Measurements from ENCODE around the gene SLC7A4. TPM values are rescaled to one million over a fixed set of nuclear protein-coding genes. Genes with fewer than 3 reads are reported as not detected.

The SLC7A4 gene
- total RNA-seq, 1 donor from 2014 or later, result 0.23 TPM

DNA sequence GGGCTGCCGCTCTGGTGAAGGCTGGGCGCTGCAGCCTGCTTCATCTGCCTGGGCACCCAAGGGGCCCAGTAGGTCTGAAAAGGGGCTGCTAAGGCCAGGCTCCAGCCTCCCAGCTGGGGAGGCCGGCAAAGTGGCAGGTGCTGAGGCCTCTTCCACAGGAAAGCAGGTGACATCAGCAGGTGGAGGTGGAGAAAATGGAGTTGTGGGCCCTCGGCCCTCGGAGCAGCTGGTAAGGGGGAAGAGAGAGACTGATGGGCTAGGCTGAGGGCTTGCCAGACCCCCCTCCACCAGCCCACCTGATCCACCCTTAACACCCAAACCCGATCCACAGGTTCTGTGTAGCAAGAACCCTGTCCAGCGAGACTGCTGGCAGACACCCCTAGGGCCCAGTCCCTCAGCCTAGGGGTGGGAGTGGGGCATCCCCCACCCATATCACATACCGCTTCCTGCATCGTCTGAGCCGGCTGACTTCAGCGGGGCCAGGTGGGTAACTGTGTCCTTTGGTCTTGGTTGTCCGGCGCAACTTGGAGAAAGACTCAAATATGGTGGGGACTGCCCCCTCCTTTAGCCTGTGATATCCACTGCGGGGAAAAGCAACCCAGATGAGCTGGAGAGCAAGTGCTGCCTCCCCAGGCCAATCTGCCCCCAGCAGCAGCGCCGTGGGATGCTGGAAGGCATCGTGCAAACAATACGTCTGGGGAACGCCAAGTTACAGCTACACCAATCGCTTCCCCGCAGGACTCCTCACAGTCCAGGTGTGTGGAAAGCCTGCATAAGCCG, 32.0 kb downstream of the SLC7A4 start:
- no peak for DNase-seq (ENCODE audit: low spot score)
- no peak for ATAC-seq

DNA sequence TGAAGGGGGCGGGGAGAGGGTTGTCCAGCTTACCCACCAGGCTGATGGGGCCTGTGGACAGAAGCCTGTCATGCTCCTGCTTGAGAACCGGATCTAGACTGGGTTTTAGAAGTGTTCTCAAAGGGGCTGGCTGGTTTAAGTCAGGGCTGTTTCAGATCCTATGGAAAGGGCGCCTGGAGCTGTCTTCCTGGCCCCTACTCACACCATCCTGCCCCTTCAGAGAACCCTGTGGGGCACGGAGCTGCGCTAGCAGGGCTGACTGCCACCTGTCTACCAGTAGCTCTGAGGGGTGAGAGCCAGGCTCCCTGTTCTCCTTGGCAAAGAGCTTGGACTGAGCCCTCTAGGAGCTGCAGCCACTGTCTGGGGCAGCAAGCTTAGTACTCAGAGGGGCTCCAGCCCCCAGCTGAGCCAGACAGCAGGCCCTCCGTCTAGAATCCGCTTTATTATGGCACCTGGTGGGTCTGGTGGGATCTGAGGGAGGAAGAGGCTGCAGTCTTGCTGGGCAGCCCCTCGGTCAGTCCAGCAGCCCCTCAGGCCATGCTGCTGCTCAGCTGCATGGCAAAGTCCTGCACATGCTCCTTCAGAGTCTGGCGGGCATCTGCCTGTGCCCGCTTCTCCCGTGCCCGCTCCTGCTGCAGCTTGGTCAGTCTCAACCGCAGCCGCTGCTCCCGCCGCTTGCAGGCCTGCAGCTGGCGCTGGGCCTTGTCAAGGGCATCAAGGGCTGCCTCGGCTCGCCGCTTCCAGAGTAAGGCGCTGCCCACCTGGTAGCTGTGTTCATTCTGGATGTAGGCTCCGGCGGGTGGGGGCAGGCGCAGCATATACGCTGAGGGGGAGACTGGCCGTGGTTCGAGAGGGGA, 32.8 kb downstream of the SLC7A4 start:
- no peak for DNase-seq (ENCODE audit: low spot score)
- no peak for ATAC-seq

DNA sequence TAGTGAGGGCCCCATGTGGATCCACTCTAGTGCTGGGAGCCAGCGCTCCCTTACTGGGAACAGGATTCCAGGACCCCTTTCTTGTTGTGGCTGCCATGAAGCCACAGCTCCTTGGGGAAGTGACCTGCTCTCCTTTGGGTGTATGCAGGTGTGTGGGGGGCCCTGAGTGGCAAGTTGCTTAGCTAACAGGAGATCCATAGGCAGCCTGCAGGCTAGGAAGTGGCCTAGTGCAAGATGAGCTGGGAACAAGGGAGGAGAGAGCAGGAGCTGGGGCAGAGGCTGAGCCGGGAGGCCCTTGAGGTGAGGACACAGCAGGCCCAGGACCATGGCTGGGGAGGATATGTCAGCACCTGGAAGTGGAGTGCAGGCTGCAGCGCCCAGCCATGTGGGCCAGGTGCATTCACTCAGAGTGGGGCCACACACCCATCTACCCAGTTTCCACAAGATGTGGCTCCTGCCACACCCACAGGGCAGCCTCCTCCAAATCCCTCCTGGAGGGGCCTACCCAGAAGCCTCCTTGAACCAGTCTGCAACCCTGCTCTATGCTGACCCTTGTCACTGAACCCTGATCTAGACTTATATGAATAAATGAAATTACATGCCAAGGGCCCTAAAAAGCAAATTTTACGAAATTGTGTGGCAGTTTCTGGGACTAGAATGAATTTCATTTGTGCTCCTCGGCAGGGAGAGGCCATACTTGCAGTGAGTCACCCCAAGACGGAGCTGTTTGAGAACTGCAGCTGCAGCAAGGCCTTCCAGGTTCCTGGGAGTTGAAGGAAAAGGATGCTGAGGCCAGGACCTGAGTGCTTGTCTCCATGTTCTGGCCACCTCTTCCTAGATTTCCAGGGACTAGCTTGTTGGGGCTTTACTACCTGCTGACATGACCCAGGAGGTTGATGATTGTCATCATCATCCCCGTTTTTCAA, 33.7 kb downstream of the SLC7A4 start:
- ATAC-seq (no peak), DNase-seq (ENCODE audit: low spot score) (no peak)

DNA sequence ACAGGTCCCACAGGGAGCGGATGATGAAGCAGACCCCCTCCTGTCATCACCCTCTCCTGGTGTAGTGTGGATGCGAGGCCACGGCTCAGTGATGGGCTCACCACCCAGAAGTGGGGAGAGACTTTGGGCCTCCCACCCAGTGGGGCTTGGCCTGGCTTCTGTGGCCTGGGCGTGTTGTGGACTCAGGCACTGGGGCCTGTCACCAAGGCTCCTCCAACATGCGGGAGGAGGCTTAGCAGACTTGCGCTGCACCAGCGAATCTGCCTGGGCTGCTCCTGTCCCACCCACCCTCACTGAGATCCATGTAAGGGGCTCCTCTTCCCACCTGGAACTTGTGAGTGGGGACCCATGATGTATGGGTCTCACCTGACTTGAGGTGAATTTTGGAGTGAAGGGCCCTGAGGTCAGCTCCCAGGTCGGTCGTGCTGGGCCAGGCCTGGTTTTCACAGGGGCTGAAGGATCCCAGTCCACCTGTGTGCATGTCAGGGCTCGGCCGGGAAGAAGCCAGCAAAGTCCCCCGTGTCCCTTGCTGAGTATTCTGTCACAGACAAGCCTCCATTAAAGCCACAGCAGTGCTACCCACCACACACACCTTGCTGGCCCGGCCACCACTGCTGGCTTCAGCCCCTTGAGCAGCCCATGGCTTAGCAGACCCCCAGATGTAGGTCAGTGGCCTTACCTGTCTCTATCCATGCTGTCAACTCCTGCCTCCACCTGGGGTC, 34.7 kb downstream of the SLC7A4 start:
- ATAC-seq, result no peak
- DNase-seq (ENCODE audit: low spot score), result no peak

DNA sequence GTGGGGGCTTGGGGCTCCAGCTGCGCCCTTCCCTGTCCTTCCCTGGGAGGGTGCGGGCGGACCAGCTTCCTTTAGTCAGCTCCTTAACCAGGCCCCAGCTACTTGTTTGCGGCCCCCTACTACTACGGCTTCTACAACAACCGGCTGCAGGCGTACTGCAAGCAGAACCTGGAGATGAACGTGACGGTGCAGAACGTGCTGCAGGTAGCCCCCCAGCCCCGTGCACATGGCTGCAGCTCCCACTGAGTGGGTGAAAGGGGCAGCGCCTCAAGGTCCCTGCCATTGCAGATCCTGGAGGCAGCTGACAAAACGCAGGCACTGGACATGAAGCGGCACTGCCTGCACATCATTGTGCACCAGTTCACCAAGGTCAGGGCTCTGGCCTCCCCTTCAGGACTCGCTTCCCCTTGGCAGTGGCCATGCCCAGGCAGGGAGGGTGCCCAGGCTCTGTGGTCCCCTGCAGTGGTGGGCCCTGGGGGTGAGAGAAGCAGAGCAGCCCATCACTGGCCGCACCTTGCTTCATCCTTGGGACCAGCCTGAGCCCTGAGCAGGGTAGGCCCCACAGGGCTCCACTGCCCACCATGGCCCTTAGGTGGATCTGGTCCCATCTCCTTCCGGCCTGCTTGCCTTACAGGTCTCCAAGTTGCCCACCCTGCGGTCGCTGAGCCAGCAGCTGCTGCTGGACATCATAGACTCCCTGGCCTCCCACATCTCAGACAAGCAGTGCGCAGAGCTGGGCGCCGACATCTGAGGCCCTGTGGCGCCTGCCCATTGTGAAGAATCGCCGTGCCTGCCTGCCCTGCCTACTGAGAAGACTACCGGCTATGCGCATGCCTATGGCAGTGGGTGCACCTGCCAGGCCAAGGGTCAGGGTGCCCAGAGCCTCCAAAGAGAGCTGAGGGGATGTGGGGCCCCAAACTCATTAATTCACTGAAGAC, 35.5 kb downstream of the SLC7A4 start:
- ATAC-seq (no peak), DNase-seq (ENCODE audit: low spot score) (no peak)

DNA sequence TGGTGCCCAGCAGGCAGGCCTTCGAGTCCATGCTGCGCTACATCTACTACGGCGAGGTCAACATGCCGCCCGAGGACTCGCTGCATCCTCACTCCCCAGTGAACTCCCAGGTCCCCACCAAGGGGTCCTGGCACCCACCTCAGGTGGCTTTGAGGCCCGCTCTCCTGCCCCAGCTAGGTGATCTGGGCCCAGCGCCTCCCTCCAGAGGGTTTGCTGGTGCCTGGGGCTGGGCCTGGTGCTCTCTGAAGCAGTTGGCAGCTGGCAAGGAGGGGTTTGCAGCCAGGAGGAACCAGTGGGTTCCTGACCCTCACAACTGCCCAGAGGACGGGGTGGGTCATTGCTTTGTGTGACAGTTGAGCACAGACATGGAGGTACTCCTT, 36.3 kb downstream of the SLC7A4 start:
- no peak for DNase-seq (ENCODE audit: low spot score)

DNA sequence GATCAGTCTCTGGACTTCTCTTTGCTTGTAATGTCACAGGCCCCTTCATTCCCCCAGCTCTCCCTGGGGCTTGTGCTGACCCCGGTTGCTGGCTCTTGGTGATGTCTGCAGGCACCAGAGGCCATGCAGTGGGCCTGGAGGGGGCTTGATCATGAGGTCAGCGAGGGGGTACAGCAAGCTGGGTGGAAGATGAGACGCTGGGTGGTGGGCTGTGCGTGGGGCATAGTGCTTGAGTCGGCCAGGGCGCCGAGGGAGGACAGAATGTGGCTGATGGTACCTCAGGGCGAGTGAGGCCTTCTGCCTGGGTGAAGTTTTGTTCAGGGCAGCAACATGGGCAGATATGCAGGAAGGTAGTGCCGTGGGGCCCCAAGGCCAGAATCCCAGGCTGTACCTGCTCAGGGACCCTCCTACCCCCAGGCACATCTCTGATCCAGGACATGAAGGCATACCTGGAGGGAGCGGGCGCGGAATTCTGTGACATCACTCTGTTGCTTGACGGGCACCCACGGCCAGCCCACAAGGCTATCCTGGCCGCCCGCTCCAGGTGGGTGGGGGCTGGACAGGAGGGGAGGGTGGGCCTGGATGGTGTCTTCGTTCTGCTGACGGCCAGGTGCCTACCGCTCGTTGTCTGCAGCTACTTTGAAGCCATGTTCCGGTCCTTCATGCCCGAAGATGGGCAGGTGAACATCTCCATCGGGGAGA, 36.9 kb downstream of the SLC7A4 start:
- no peak for DNase-seq (ENCODE audit: low spot score)
- no peak for ATAC-seq

More for the DNA sequence above, 36.3 kb downstream of the SLC7A4 start:
- no peak for ATAC-seq

DNA sequence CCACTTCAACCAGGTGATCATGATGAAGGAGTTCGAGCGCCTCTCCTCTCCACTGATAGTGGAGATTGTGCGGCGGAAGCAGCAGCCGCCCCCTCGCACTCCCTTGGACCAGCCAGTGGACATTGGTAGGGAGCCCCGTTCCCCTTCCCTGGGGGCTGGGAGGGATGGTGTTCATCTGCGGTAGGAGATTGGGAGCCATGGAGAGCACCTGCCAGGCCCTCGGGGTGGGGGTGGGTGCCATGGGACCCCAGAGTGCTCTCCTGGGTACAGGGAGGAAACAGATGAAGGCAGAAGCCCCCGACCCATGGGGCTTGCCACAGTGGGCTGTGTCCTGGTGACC, 37.5 kb downstream of the SLC7A4 start:
- ATAC-seq (no peak), DNase-seq (ENCODE audit: low spot score) (no peak)

DNA sequence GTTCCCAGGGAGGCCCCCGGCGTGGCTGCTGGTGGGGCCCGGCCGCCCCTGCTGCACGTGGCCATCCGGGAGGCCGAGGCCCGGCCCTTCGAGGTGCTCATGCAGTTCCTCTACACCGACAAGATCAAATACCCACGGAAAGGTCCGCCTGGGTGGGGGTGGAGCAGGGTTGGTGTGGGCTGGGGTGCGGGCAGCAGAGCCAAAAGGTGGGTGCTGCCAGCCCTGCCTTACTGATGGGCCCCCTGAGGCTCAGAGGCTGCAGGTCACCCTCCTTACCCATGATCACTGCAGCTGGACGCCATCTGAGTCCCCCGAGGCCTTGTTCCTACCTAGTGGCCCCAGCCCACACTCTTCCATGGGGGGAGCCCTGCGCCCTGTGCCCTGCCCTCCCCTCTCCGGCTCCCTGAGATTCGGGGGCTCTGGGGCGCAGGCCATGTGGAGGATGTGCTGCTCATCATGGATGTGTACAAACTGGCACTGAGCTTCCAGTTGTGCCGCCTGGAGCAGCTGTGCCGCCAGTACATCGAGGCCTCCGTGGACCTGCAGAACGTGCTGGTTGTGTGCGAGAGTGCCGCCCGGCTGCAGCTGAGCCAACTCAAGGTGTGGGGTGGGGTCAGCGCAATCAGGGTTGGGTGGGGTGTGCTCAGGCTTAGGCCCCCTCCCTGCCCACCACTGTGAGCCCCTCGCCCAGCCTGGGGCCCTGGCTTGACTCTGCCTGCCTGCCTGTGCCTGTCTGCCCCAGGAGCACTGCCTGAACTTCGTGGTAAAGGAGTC, 38.0 kb downstream of the SLC7A4 start:
- DNase-seq (ENCODE audit: low spot score) (no peak), ATAC-seq (no peak)

DNA sequence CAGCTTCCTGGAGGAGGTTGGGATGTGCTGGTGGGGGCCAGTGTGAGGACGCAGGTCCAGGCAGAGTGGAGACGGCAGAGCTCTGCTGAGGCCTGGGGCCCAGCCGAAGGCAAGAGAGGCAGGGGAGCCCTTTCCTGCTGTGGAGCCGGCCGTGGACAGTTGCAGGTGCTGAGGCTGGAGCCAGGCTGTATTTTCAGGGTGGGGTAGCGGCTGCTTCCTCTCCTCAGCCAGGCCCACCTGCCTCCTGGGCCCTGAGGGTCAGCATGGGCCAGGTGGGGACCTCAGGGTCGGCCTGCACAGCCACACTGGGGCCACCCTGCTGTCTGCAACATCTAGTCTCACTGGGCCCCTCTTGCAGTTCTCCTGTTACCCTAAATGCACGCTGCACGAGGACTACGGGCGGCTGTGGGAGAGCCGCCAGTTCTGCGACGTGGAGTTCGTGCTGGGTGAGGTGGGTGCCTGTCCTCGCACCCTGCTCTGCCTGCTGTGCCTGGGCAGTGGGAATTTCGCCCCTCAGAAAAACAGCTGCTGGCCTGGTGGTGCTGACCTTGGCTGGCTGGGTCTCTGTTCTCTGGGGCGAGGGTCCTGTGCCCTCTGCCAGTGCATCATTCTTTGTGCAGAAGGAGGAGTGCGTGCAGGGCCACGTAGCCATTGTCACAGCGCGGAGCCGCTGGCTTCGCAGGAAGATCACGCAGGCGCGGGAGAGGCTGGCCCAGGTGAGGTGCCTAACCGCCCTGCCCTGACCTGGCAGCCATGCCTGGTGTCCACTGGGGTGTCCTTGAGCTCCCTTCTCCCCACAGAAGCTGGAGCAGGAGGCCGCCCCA, 38.8 kb downstream of the SLC7A4 start:
- ATAC-seq (no peak), DNase-seq (ENCODE audit: low spot score) (no peak)

DNA sequence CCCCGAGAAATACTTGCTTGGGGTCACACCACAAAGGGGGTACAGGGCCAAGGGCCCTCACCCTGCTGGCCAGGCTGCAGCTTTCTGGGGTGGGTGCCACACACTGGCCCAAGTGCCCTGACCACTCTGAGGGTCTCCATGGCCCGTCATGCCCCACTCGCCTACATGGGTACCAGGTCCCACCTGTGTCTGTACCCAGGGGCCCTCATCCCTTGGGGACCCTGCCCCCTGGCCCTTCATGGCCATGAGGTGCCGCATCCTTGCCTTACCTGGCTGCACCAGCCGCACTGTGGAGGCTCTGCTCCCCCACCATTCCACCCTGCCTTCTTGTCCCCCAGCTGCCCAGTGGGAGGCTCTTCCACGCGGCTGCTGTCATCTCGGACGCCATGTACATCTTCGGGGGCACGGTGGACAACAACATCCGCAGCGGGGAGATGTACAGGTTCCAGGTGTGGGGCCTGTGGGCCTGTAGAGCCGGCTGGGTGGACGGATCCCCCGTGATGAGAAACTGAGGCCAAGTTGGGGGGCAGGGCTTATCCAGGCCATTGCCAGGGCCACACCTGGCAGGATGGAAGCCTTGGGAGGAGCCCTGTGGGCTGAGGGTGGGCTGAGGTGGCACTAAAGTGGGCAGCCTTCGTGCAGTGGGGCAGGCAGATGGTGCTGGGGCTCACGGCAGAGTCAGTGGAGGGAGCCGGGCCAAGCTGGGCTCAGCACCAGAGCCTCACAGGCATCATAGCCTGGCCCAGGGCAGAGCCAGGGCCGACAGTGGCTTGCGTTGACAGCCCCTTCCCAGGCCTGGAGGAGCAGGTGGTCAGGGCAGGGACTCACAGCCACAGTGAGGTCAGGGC, 39.7 kb downstream of the SLC7A4 start:
- DNase-seq (ENCODE audit: low spot score) (no peak), ATAC-seq (no peak)

DNA sequence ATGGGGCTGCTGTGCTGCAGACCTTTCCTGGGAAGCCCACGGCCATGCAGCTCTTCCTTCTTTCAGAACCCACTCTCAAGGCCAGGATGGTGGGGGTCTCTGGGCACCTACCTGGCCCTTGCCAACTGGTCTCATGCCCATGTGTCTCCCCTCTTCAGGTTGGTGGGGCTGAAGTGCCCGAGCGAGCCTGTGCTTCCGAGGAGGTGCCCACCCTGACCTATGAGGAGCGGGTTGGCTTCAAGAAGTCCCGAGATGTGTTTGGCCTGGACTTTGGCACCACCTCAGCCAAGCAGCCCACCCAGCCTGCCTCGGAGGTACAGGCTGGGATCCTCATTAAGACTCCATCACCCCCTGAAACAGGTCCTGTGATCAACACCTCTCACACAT, 40.3 kb downstream of the SLC7A4 start:
- ATAC-seq (no peak), DNase-seq (ENCODE audit: low spot score) (no peak)

DNA sequence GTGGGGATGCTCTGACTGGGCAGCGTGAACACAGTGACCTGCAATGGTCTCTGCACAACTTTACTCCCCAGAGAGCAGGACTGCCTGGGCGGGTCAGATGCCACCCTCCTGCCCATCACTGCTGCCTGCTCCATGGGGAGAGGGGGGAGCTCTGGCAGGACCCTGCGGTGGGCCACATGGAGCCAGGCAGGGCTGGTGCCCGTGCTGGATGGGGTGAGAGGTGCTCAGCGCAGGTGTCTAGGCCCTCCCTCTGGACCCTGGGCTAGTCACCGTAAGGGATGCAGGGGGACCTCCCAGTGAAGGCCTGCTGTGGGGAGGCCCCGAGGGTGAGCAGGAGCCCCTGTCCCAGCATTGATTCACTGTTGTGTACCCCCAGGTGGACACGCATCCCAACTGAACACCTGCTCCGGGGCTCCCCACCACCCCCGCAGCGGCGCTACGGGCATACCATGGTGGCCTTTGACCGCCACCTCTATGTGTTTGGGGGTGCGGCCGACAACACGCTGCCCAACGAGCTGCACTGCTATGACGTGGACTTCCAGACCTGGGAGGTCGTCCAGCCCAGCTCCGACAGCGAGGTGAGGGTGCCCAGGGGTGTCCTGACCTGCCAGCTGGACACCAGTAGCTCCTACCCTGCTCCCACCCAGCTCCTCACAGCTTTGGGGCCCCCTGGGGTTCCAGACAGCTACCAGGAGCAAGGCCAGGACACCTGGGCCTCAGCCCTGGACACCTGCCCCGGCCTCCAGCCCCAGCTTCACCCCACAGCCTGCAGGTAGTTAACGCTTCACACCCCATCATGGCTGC, 40.9 kb downstream of the SLC7A4 start:
- no peak for ATAC-seq
- DNase-seq (ENCODE audit: low spot score), result no peak

DNA sequence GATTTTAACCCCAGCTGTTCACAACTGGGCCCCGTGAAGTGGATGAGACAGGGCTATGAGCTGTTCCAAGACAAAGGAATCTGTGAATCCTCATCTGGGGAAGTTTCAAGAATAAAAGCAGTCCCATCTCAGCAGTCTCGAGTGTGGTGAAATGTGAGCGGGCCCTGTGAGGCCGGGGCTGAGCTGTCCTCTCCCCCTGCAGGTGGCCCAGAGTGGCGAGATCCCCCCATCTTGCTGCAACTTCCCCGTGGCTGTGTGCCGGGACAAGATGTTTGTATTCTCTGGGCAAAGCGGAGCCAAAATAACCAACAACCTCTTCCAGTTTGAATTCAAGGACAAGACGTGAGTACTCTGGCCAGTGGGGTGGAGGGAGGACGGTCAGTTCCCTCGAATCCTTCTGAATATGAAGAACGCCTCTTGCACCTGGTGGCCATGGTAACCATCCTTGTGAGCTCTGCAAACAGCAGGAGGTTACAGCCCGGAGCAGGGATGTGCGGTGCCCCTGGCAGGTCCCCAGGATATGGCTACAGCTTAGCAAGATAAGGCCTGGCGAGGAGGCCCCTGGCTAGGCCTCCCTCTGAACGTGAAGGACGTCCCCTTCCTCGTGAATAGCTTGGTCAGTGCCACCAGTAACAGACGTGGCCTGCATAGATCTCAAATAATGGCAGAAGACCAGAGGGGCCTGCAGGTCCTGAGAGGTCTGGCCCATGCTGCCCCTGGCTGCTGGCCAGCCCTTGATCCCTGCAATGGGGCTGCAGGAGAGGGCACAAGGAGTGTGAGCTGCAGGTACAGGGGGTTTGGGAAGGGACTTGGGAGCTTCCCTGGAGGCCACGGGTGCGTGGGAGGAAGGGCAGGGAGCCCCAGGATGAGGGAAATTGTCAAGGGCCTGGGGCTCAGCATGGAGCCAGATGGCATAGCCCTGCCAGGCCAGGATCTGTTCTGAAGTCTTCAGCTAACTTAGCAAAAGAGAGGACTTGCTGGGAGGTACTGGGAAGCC, 41.9 kb downstream of the SLC7A4 start:
- no peak for DNase-seq (ENCODE audit: low spot score)
- ATAC-seq, result no peak
